Glutamatergic neuron (in vitro differentiated cells): Measurements from ENCODE around the gene ABHD1. TPM values are rescaled to one million over a fixed set of nuclear protein-coding genes. Genes with fewer than 3 reads are reported as not detected.
A peak's percentile ranks its signal among the peaks of the same experiment; 100 is the strongest.

Experiments used
- DNase-seq: peaks from one replicate; pipeline ENCODE4 v3.0.0; 2022
- H3K27ac Mint-ChIP-seq: one replicate; pipeline ENCODE4 v1.8.0; 2020; ENCODE audit warnings: mild to moderate bottlenecking, mixed read lengths, inconsistent platforms; ENCODE audit not compliant: unreplicated experiment
- H3K27me3 Mint-ChIP-seq: one replicate; pipeline ENCODE4 v1.8.0; 2020; ENCODE audit warnings: mild to moderate bottlenecking, moderate library complexity, mixed read lengths, inconsistent platforms; ENCODE audit not compliant: unreplicated experiment
- H3K36me3 Mint-ChIP-seq: one replicate; pipeline ENCODE4 v1.8.0; 2020; ENCODE audit warnings: mild to moderate bottlenecking, mixed read lengths, inconsistent platforms; ENCODE audit not compliant: unreplicated experiment
- H3K4me1 Mint-ChIP-seq: one replicate; pipeline ENCODE4 v1.8.0; 2020; ENCODE audit warnings: mild to moderate bottlenecking, low read depth, mixed read lengths, inconsistent platforms; ENCODE audit not compliant: unreplicated experiment
- H3K4me3 Mint-ChIP-seq: one replicate; pipeline ENCODE4 v1.8.0; 2020; ENCODE audit warnings: mild to moderate bottlenecking, mixed read lengths, inconsistent platforms; ENCODE audit not compliant: unreplicated experiment
- H3K9me3 Mint-ChIP-seq: one replicate; pipeline ENCODE4 v1.8.0; 2020; ENCODE audit warnings: mild to moderate bottlenecking, moderate library complexity, mixed read lengths, inconsistent platforms; ENCODE audit not compliant: unreplicated experiment
- CTCF ChIP-seq: fragments of 200-600 bp; sonication (generic); IDR thresholded peaks from one replicate; pipeline ENCODE4 v1.5.0; 2021; ENCODE audit not compliant: partially characterized antibody, unreplicated experiment
- total RNA-seq: library from RNA; stranded (reverse); fragmentation: NEBNext Ultra II Directional; extraction: Animal tissue kit (Norgen Biotek cat#: 25700); gene quantifications from one replicate; pipeline ENCODE4 v1.2.1, GENCODE V29; 2021; ENCODE audit not compliant: unreplicated experiment

ABHD1 gene
- total RNA-seq, 1 donor from 2014 or later: not detected

- H3K27me3 Mint-ChIP-seq: peaks cover 14% of the 10 kb centered on the region
- no peak for TF ChIP-seq CTCF
- peak; percentile 37 for DNase-seq
- peaks cover 11% of the 10 kb centered on the region for H3K9me3 Mint-ChIP-seq
- peaks cover 39% of the 10 kb centered on the region for H3K4me1 Mint-ChIP-seq
- peaks cover 11% of the 10 kb centered on the region for H3K36me3 Mint-ChIP-seq
- peak within 1 kb of the TSS; percentile 75 for H3K4me3 Mint-ChIP-seq
- no peak within 1 kb of the TSS for H3K27ac Mint-ChIP-seq
Observed at GRCh38 chr2:27078267-27079194, 45.1 kb upstream of the ABHD1 start, which contains the start of gene EMILIN1. EMILIN1 (plus strand) TSS chr2:27078615; CDS start chr2:27079066, 451 bp downstream.

DNA sequence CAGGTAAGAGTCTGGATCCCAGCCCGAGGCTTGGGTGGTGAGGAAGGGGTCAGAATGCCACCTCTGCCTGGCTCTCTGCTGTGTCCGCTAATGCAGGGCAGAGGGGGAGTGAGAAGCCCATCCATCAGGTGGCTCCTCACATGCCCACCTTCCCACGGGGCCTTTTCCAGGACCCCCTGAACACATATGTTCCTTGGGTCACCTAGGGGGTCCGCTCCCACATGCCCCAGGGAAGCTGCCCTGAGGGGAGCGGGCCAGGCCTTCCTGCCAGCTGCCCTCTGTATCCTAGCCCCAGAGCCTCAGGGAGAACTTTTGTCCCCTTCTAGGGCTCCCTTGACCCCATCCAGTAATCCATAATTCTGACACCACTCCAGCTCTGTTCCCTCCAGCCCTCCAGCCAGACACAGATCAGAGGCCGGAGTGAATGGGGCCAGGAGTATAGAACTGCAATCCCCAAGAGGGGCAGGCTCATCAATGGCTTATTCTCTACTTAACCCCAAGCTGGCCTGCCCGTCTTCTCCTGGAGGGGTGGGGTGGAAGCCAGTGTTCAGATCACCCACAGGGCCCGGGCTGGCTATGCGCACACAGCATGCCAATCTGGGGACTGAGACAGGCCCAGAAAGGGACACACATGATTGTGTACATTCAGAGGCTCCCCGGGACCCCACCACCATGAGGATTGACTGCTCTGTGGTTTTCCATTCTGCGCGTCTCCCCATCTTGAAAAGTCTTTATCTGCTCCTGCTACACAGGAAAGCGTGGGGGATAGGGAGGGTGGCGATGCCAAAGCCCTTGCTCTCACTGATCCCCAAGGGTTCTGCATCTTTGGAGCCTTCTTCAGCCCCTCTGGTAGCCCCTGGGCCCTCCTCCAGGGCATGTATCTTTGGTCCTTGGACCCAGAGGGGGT is 44.1 kb upstream of the ABHD1 start:
- H3K27me3 Mint-ChIP-seq: peaks cover 14% of the 10 kb centered on the region
- TF ChIP-seq CTCF: no peak
- H3K9me3 Mint-ChIP-seq: peaks cover 11% of the 10 kb centered on the region
- H3K4me1 Mint-ChIP-seq: peaks cover 39% of the 10 kb centered on the region
- H3K27ac Mint-ChIP-seq: peak overlapping the region; percentile 55
- peaks cover 11% of the 10 kb centered on the region for H3K36me3 Mint-ChIP-seq
- no peak for DNase-seq
- H3K4me3 Mint-ChIP-seq: peak overlapping the region; percentile 55

DNA sequence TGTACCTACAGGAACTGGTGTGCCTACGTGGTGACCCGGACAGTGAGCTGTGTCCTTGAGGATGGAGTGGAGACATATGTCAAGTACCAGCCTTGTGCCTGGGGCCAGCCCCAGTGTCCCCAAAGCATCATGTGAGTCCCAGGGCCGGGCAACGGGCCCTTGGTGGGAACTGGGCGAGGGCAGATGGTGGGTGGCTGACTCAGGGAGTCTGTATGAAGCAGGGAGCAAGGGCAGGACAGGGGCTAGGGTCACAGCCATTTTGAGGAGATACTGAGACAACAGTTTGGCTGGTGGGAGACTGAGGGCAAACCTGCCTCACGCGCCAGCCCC is 43.5 kb upstream of the ABHD1 start:
- DNase-seq: no peak
- Mint-ChIP-seq H3K4me1 (peaks cover 37% of the 10 kb centered on the region), H3K4me3 (peak overlapping the region; percentile 55), H3K9me3 (peaks cover 11% of the 10 kb centered on the region), H3K27me3 (peaks cover 13% of the 10 kb centered on the region), H3K27ac (peak overlapping the region; percentile 55), H3K36me3 (peaks cover 11% of the 10 kb centered on the region)
- TF ChIP-seq CTCF: no peak

- Mint-ChIP-seq H3K36me3 (peaks cover 11% of the 10 kb centered on the region), H3K9me3 (peaks cover 14% of the 10 kb centered on the region), H3K27ac (peak overlapping the region; percentile 83), H3K4me3 (peak overlapping the region; percentile 74), H3K4me1 (peaks cover 39% of the 10 kb centered on the region), H3K27me3 (peaks cover 14% of the 10 kb centered on the region)
- no peak for TF ChIP-seq CTCF
- no peak for DNase-seq
Observed at GRCh38 chr2:27080603-27080936, 43.0 kb upstream of the ABHD1 start.
